ENCODE measurements around the gene ATP9A.

DNA sequence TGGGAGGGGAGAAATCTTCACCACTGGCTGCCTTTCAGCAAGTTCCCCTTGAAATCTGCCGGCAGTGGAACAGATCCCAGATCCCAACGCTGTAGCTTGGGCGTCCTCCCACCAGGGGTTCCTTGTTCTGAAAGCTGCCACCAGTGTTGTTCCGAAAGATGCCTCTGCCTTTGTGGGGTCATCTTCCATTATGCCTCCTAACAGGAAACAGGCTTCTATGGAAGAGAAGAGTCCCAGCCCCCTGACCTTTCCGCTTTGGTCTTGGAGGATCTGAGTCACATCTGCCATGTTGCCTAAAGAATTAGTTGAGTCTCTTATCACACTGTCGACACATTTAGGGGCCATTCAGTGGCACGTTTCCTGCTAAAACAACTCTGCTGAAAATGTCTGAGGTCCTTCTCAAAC lies 168.2 kb downstream of the ATP9A start:
- TF ChIP-seq POLR2AphosphoS5 (IDR thresholded peaks at IDR 0.05; ENCODE audit: low read depth, low read length) (no peak), TCF7L2 (IDR thresholded peaks at IDR 0.05; ENCODE audit: borderline replicate concordance, extremely low read depth, insufficient read depth, insufficient read length) (no peak), ZFX (IDR thresholded peaks at IDR 0.05) (no peak), EZH2 (IDR thresholded peaks at IDR 0.05) (no peak), RAD21 (IDR thresholded peaks at IDR 0.05; ENCODE audit: low read depth) (no peak), JUND (IDR thresholded peaks at IDR 0.05) (no peak), YY1 (IDR thresholded peaks at IDR 0.05; ENCODE audit: extremely low read depth, insufficient replicate concordance, low read depth, low read length) (no peak), POLR2A (IDR thresholded peaks at IDR 0.05; ENCODE audit: borderline replicate concordance, extremely low read depth, insufficient read depth, insufficient read length) (no peak), ZNF274 (IDR thresholded peaks at IDR 0.05; ENCODE audit: low read depth, low read length) (no peak), CEBPB (IDR thresholded peaks at IDR 0.05; ENCODE audit: low read depth) (no peak)
- TF ChIP-seq, protein P1, sequence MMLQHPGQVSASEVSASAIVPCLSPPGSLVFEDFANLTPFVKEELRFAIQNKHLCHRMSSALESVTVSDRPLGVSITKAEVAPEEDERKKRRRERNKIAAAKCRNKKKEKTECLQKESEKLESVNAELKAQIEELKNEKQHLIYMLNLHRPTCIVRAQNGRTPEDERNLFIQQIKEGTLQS (IDR thresholded peaks at IDR 0.05): no peak
- TF ChIP-seq, protein P2, sequence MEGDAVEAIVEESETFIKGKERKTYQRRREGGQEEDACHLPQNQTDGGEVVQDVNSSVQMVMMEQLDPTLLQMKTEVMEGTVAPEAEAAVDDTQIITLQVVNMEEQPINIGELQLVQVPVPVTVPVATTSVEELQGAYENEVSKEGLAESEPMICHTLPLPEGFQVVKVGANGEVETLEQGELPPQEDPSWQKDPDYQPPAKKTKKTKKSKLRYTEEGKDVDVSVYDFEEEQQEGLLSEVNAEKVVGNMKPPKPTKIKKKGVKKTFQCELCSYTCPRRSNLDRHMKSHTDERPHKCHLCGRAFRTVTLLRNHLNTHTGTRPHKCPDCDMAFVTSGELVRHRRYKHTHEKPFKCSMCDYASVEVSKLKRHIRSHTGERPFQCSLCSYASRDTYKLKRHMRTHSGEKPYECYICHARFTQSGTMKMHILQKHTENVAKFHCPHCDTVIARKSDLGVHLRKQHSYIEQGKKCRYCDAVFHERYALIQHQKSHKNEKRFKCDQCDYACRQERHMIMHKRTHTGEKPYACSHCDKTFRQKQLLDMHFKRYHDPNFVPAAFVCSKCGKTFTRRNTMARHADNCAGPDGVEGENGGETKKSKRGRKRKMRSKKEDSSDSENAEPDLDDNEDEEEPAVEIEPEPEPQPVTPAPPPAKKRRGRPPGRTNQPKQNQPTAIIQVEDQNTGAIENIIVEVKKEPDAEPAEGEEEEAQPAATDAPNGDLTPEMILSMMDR (IDR thresholded peaks at IDR 0.05 in 2 of 3, conservative IDR thresholded peaks at IDR 0.05 in 1 of 3; ENCODE audit: borderline replicate concordance in 1 of 3, insufficient read depth in 1 of 3, low read depth in 2 of 3, low read length in 2 of 3): no peak
- TF ChIP-seq, protein P3, sequence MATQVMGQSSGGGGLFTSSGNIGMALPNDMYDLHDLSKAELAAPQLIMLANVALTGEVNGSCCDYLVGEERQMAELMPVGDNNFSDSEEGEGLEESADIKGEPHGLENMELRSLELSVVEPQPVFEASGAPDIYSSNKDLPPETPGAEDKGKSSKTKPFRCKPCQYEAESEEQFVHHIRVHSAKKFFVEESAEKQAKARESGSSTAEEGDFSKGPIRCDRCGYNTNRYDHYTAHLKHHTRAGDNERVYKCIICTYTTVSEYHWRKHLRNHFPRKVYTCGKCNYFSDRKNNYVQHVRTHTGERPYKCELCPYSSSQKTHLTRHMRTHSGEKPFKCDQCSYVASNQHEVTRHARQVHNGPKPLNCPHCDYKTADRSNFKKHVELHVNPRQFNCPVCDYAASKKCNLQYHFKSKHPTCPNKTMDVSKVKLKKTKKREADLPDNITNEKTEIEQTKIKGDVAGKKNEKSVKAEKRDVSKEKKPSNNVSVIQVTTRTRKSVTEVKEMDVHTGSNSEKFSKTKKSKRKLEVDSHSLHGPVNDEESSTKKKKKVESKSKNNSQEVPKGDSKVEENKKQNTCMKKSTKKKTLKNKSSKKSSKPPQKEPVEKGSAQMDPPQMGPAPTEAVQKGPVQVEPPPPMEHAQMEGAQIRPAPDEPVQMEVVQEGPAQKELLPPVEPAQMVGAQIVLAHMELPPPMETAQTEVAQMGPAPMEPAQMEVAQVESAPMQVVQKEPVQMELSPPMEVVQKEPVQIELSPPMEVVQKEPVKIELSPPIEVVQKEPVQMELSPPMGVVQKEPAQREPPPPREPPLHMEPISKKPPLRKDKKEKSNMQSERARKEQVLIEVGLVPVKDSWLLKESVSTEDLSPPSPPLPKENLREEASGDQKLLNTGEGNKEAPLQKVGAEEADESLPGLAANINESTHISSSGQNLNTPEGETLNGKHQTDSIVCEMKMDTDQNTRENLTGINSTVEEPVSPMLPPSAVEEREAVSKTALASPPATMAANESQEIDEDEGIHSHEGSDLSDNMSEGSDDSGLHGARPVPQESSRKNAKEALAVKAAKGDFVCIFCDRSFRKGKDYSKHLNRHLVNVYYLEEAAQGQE (IDR thresholded peaks at IDR 0.05; ENCODE audit: low read depth): no peak
- TF ChIP-seq, protein P4, sequence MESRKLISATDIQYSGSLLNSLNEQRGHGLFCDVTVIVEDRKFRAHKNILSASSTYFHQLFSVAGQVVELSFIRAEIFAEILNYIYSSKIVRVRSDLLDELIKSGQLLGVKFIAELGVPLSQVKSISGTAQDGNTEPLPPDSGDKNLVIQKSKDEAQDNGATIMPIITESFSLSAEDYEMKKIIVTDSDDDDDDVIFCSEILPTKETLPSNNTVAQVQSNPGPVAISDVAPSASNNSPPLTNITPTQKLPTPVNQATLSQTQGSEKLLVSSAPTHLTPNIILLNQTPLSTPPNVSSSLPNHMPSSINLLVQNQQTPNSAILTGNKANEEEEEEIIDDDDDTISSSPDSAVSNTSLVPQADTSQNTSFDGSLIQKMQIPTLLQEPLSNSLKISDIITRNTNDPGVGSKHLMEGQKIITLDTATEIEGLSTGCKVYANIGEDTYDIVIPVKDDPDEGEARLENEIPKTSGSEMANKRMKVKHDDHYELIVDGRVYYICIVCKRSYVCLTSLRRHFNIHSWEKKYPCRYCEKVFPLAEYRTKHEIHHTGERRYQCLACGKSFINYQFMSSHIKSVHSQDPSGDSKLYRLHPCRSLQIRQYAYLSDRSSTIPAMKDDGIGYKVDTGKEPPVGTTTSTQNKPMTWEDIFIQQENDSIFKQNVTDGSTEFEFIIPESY (IDR thresholded peaks at IDR 0.05; ENCODE audit: extremely low read depth, insufficient replicate concordance, low read length): no peak

All from HCT116 (cell line).